ENCODE measurements around the gene MOB1B.

DNA sequence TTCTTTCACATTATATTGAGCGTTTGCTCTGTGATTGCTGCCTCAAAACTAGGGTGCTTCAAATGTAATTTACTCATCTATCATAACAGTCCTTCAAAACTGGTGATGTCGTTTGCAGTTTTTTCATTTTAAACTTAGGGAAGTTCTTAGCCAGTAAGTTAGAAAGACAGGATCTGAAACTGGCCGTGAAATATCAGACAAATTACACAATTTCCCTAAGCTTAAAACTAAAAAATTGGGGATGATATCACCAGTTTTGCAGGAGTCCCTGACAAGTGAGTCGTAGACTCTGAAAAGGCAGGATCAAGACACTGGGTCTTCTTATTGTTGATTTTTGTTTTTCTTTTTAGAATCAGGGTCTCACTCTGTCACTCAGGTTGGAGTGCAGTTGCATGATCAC lies 44.8 kb downstream of the MOB1B start:
- no peak for TF ChIP-seq CTCF (conservative IDR thresholded peaks at IDR 0.05)
- TF ChIP-seq EZH2 (IDR thresholded peaks at IDR 0.05; ENCODE audit: low read depth), result no peak
